CD14-positive monocyte (primary cell): Measurements from ENCODE around the gene BLOC1S2. TPM values are rescaled to one million over a fixed set of nuclear protein-coding genes. Genes with fewer than 3 reads are reported as not detected.

Experiments
- DNase-seq, 3 donors: peaks; one replicate each; pipeline ENCODE4 v3.0.0-alpha.2; 2011 to 2022
- H2AFZ ChIP-seq: 2 replicates; pipeline ENCODE4 v1.6.0; 2012; ENCODE audit warnings: mild to moderate bottlenecking, low read depth, low read length, inconsistent platforms; ENCODE audit not compliant: insufficient read depth, poor library complexity, severe bottlenecking
- H3K27ac ChIP-seq, 2 donors: 1 replicate in 1 of 2; 2 replicates in 1 of 2; pipeline ENCODE4 v1.5.1; 2012 to 2013; ENCODE audit warnings: low read length in 2 of 2, control low read depth in 1 of 2, inconsistent platforms in 1 of 2, low read depth in 1 of 2, mild to moderate bottlenecking in 1 of 2
- H3K27me3 ChIP-seq, 2 donors: one replicate each; pipeline versions ENCODE4 v1.6.0 to v1.6.1; 2011 to 2013; ENCODE audit warnings: low read length in 2 of 2; ENCODE audit not compliant: control insufficient read depth in 2 of 2, insufficient read depth in 2 of 2
- H3K36me3 ChIP-seq, 2 donors: replicated peaks in 1 of 2; 1 replicate in 1 of 2; 2 replicates in 1 of 2; pipeline versions ENCODE4 v1.5.1 to v1.6.1; 2012 to 2013; ENCODE audit warnings: low read length in 2 of 2, control low read depth in 1 of 2, inconsistent platforms in 1 of 2, mild to moderate bottlenecking in 1 of 2; ENCODE audit not compliant: insufficient read depth in 2 of 2, control insufficient read depth in 1 of 2
- H3K4me1 ChIP-seq, 2 donors: 1 replicate in 1 of 2; 2 replicates in 1 of 2; pipeline versions ENCODE4 v1.5.1 to v1.6.1; 2012 to 2013; ENCODE audit warnings: low read length in 2 of 2, control low read depth in 1 of 2, inconsistent platforms in 1 of 2, mild to moderate bottlenecking in 1 of 2, moderate library complexity in 1 of 2; ENCODE audit not compliant: insufficient read depth in 2 of 2, control insufficient read depth in 1 of 2
- H3K4me2 ChIP-seq: replicated peaks from 2 replicates; pipeline ENCODE3; 2012; ENCODE audit warnings: low read length, moderate library complexity, mild to moderate bottlenecking; ENCODE audit not compliant: poor library complexity, severe bottlenecking; ENCODE audit errors: extremely low read depth
- H3K4me3 ChIP-seq, 3 experiments: fragments of 200-600 bp in 1 of 3; sonication (generic) in 1 of 3; replicated peaks in 1 of 3; 1 replicate in 2 of 3; 2 replicates in 1 of 3; pipeline ENCODE4 v1.5.1; 2011 to 2013; ENCODE audit warnings: low read length in 3 of 3, mild to moderate bottlenecking in 3 of 3, control low read depth in 2 of 3, low read depth in 2 of 3, inconsistent platforms in 1 of 3, moderate library complexity in 1 of 3
- H3K79me2 ChIP-seq: 2 replicates; pipeline ENCODE4 v1.6.0; 2012; ENCODE audit warnings: mild to moderate bottlenecking, control low read depth, inconsistent platforms, low read length, moderate library complexity; ENCODE audit not compliant: insufficient read depth
- H3K9ac ChIP-seq: 2 replicates; pipeline ENCODE4 v1.6.0; 2017; ENCODE audit warnings: low read length, mild to moderate bottlenecking; ENCODE audit not compliant: insufficient read depth, poor library complexity, severe bottlenecking
- H3K9me3 ChIP-seq, 2 donors: replicated peaks in 1 of 2; 1 replicate in 1 of 2; 2 replicates in 1 of 2; pipeline versions ENCODE4 v1.5.1 to v1.6.1; 2012 to 2013; ENCODE audit warnings: low read length in 2 of 2, control low read depth in 1 of 2; ENCODE audit not compliant: control insufficient read depth in 1 of 2, insufficient read depth in 1 of 2
- H4K20me1 ChIP-seq: 2 replicates; pipeline ENCODE4 v1.6.0; 2012; ENCODE audit warnings: mild to moderate bottlenecking, low read length, control low read depth, moderate library complexity; ENCODE audit not compliant: insufficient read depth
- H3K27ac Mint-ChIP-seq, 7 donors: one replicate each; pipeline ENCODE4 v1.8.0; 2020; ENCODE audit warnings: mild to moderate bottlenecking in 7 of 7, mixed read lengths in 7 of 7, moderate library complexity in 6 of 7, inconsistent platforms in 2 of 7
- H3K27me3 Mint-ChIP-seq, 3 donors: one replicate each; pipeline ENCODE4 v1.8.0; 2021 to 2022; ENCODE audit warnings: low read depth in 3 of 3, mild to moderate bottlenecking in 3 of 3, mixed read lengths in 3 of 3, moderate library complexity in 3 of 3, inconsistent platforms in 1 of 3
- H3K36me3 Mint-ChIP-seq, 2 donors: one replicate each; pipeline ENCODE4 v1.8.0; 2020; ENCODE audit warnings: mixed read lengths in 2 of 2, inconsistent platforms in 1 of 2, mild to moderate bottlenecking in 1 of 2
- H3K4me1 Mint-ChIP-seq: one replicate; pipeline ENCODE4 v1.8.0; 2020; ENCODE audit warnings: mild to moderate bottlenecking, mixed read lengths
- H3K4me3 Mint-ChIP-seq, 2 donors: one replicate each; pipeline ENCODE4 v1.8.0; 2020; ENCODE audit warnings: mild to moderate bottlenecking in 2 of 2, mixed read lengths in 2 of 2, moderate library complexity in 1 of 2
- H3K9me3 Mint-ChIP-seq, 7 donors: one replicate each; pipeline ENCODE4 v1.8.0; 2020 to 2022; ENCODE audit warnings: mixed read lengths in 7 of 7, mild to moderate bottlenecking in 6 of 7, moderate library complexity in 6 of 7, inconsistent platforms in 2 of 7
- WGBS: methylation state at CpG from one replicate; pipeline ENCODE4 v1.1.5; 2013; ENCODE audit warnings: missing lambda C conversion rate; ENCODE audit not compliant: insufficient coverage; 5-methylcytosine and 5-hydroxymethylcytosine counted together
- intact Hi-C, 2 donors: fragments of 100-400 bp; cut with micrococcal nuclease; formaldehyde crosslinking; loops; one replicate each; pipeline versions ENCODE4 v1.15.0 to v1.15.1; 2023
- polyA plus RNA-seq, 3 donors: library from polyadenylated mRNA; depleted of rRNA in 1 of 3; unstranded in 2 of 3; stranded (reverse) in 1 of 3; fragments of 300-500 nt in 2 of 3; fragments of >200 nt in 1 of 3; fragmentation: Illumina TruSeq in 2 of 3; gene quantifications; 1 replicate in 2 of 3; 2 replicates in 1 of 3; pipeline ENCODE4 v1.2.3, GENCODE V29; 2012 to 2021
- small RNA-seq: library from RNA; depleted of rRNA; stranded (forward); fragments of <200 nt; gene quantifications from one replicate; pipeline ENCODE3, GENCODE V24; 2012; ENCODE audit warnings: low read depth; ENCODE audit not compliant: insufficient read length
- TF ChIP-seq, protein P1 (sequence below): fragments of 200-600 bp; IDR thresholded peaks from one replicate; pipeline ENCODE4 v1.8.0; 2022; ENCODE audit warnings: antibody characterized with exemption, mild to moderate bottlenecking

BLOC1S2 gene
- polyA plus RNA-seq, 3 donors, result 37.9 to 142 (median 111) TPM

DNA sequence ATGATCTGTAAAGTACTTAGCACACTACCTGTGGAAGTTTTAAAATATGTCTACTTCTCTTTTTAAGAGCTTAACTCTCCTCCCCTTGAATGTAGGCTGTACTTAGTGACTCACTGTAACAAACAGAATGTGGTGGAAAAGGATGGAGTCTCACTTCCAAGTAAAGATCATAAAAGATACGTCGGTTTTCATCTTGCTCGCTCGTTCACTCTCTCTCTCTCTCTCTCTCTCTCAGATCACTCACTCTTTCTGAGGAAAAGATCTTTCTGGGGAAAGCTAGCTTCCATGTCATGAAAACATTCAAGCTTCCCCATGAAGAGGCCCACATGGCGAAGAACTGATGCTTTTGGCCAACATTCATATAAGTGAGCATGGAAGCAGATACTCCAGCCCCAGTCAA, 62.6 kb downstream of the BLOC1S2 start:
- no peak for DNase-seq
- H3K4me3 ChIP-seq, result no peak overlapping the region
- H3K79me2 ChIP-seq, result peaks cover 33% of the 10 kb centered on the region
- intact Hi-C loops, result no loop called here
- peaks cover 16% of the 10 kb centered on the region for H4K20me1 ChIP-seq
- peak overlapping the region in 1 of 2 donors; percentile 45 for H3K27ac ChIP-seq
- no peak overlapping the region for H3K9ac ChIP-seq
- H3K4me1 ChIP-seq, result peaks cover 5 to 10% of the 10 kb centered on the region in 2 donors
- Mint-ChIP-seq H3K27ac (peak overlapping the region in 1 of 7 donors; percentile 42), H3K4me3 (no peak overlapping the region), H3K27me3 (no peaks in the 10 kb centered on the region), H3K4me1 (peaks cover 17% of the 10 kb centered on the region), H3K36me3 (peaks cover 54 to 64% of the 10 kb centered on the region in 2 donors), H3K9me3 (peaks cover 0 to 2% (median 0%) of the 10 kb centered on the region in 7 donors)
- H3K9me3 ChIP-seq, result no peaks in the 10 kb centered on the region
- 100% methylated on average over 1 of the region's 5 CpGs for WGBS
- H3K4me2 ChIP-seq, result no peak overlapping the region
- H3K36me3 ChIP-seq, result peaks cover 65 to 81% of the 10 kb centered on the region in 2 donors
- no peaks in the 10 kb centered on the region for H3K27me3 ChIP-seq
- no peak overlapping the region for H2AFZ ChIP-seq
- TF ChIP-seq, protein P1, sequence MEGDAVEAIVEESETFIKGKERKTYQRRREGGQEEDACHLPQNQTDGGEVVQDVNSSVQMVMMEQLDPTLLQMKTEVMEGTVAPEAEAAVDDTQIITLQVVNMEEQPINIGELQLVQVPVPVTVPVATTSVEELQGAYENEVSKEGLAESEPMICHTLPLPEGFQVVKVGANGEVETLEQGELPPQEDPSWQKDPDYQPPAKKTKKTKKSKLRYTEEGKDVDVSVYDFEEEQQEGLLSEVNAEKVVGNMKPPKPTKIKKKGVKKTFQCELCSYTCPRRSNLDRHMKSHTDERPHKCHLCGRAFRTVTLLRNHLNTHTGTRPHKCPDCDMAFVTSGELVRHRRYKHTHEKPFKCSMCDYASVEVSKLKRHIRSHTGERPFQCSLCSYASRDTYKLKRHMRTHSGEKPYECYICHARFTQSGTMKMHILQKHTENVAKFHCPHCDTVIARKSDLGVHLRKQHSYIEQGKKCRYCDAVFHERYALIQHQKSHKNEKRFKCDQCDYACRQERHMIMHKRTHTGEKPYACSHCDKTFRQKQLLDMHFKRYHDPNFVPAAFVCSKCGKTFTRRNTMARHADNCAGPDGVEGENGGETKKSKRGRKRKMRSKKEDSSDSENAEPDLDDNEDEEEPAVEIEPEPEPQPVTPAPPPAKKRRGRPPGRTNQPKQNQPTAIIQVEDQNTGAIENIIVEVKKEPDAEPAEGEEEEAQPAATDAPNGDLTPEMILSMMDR, result no peak

Small RNAs within 50 kb of the gene (small RNA-seq; reads per million reads assigned to genes)
- gene RNU6-422P (not detected), gene SNORA12 (764 reads per million, percentile 99 among the genes with 10 or more reads in this experiment)

Other genes starting within 250 kb of the BLOC1S2 start
- not detected for gene CPN1, start 204.8 kb downstream of the BLOC1S2 start, polyA plus RNA-seq
- 10 to 100 TPM; 14.5 to 31.4 (median 18.7) TPM for gene ERLIN1, start 100.7 kb downstream of the BLOC1S2 start, polyA plus RNA-seq
- 10 to 100 TPM; 14.3 to 16.5 (median 15.9) TPM for gene CHUK, start 57.1 kb downstream of the BLOC1S2 start, polyA plus RNA-seq
- 10 to 100 TPM; 19.9 to 29.3 (median 22.2) TPM for gene CWF19L1, start 19.0 kb downstream of the BLOC1S2 start, polyA plus RNA-seq
- 1 to 10 TPM in 1 of 3 donors, under 1 TPM in 1, not detected in 1; 0.15 to 1.5 TPM for gene PKD2L1, start 43.5 kb upstream of the BLOC1S2 start, polyA plus RNA-seq
- gene SCD, start 60.6 kb upstream of the BLOC1S2 start, polyA plus RNA-seq, result 1 to 10 TPM in 2 of 3 donors, under 1 TPM in 1; 1.00 to 3.4 (median 1.0) TPM
- not detected for gene WNT8B, start 176.3 kb upstream of the BLOC1S2 start, polyA plus RNA-seq
- gene SEC31B, start 233.2 kb upstream of the BLOC1S2 start, polyA plus RNA-seq, result 10 to 100 TPM in 1 of 3 donors, under 1 TPM in 2; 0.05 to 50.2 (median 0.09) TPM
- 100 to 1,000 TPM; 124 to 419 (median 381) TPM for gene NDUFB8, start 243.2 kb upstream of the BLOC1S2 start, polyA plus RNA-seq
- 10 to 100 TPM in 2 of 3 donors, 1 to 10 TPM in 1; 8.5 to 25.3 (median 17.2) TPM for gene HIF1AN, start 249.3 kb upstream of the BLOC1S2 start, polyA plus RNA-seq